ENCODE measurements around the gene SH3BGRL2.
"Not testable (repeated sequence)": the region's sequence is repeated elsewhere in the genome, so short reads cannot be mapped to it uniquely, and the experiment has no call there.

Gene SH3BGRL2

GRCh38 chr6:79647741-79648140, 16.6 kb downstream of the SH3BGRL2 start:
- DNase-seq: peak; percentile 13

GRCh38 chr6:79648328-79648727, 17.2 kb downstream of the SH3BGRL2 start:
- DNase-seq: no peak

GRCh38 chr6:79649016-79649415, 17.9 kb downstream of the SH3BGRL2 start:
- no peak for DNase-seq

DNA sequence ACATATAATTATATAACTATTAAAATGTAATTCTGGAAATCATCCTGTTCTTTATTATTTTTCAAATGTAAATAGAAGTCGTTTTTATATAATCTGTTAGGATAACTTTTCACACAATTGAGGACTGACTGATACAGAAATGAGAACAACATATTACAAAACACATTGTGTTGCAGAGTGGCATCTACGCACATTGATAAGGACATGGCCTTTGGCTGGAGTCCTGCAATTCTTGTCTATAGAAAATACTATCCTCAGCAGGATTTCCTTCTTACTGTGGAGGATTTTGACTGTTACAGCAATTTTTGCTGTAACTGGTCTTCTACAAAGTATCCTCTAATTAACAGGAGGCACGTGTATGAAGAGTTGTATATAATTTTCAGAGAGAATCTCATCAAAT, 19.8 kb downstream of the SH3BGRL2 start:
- DNase-seq: no peak

GRCh38 chr6:79656134-79656533, 25.0 kb downstream of the SH3BGRL2 start:
- no peak for DNase-seq

- DNase-seq: no peak
Measured at GRCh38 chr6:79657238-79657637, 26.1 kb downstream of the SH3BGRL2 start.

- not testable (repeated sequence) for DNase-seq
Measured at GRCh38 chr6:79663655-79664054, 32.5 kb downstream of the SH3BGRL2 start.

DNA sequence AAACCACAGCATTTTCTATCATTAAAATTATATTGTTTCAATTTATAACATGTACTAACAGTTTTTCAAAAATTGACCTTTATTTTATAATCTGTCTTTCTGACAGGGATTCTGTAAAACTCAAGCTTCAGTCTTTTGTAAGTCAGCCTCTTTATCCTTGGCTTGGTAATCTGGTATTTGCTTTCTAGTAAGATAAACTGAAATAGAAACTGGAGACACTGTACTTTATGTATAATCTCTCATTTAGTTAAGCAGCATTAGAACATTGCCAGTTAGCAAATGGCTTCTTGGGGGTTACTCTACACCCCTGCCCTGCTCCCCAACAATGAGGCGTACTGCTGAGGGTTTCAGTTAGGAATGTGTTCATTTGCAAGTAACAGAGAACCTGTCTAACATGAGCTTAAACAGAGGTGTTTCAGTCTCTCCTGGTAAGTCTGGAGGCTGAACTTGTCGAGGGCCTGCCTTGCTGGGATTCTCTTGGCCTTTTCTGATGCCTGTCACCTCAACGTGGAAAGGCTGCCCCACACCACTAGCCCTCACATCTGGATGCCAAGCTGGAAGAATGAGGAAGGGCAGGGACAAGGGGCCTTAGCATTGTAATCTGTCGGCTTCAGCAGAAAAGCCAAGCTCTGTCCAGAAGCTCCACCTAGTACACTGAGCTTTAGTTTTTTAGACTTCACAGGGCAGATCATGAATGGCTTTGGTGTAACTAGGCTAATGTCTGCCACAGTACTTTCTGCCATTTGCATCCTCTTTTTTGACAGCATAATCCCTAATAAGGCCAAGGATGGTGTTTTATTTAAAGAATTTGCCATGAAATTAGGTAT, 34.8 kb downstream of the SH3BGRL2 start:
- no peak for DNase-seq

DNA sequence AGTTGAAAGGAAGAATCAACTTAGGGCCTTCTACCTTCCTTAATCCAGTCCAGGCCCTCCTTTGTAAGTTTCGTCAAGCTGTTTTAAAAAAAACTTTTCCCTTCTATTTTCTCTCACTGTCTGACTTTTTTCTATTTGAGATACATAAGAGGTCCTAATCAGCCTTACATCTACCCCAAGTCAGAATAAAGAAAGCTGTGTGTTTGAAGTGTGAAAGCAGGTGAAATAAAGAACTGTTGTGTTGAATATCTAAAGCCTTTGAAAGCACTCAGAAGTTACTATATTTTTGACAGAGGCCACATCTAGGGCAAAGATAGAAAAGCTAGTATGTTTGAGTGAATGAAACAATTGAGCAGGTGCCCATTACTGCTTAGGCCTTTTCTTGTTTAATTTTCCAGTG, 35.5 kb downstream of the SH3BGRL2 start:
- DNase-seq: no peak

GRCh38 chr6:79668381-79668780, 37.3 kb downstream of the SH3BGRL2 start:
- no peak for DNase-seq

DNA sequence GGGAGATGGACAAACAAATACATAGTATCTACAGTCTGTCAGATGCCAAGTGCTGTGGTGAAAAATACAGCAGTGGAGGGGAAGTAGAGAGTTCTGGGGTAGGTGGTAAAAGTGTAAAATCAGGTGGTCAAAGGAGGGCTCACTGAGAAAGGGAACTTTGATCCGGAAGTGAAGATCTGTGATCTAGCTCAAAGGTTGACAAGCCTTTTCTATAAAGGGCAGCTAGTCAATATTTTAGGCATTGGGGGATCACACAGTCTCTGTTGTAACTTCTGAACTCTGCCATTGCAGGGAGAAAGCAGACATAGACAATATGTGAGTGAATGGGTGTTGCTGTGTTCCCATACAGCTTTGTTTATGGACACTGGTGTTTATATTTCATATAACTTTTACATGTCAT, 38.6 kb downstream of the SH3BGRL2 start:
- DNase-seq: no peak

DNA sequence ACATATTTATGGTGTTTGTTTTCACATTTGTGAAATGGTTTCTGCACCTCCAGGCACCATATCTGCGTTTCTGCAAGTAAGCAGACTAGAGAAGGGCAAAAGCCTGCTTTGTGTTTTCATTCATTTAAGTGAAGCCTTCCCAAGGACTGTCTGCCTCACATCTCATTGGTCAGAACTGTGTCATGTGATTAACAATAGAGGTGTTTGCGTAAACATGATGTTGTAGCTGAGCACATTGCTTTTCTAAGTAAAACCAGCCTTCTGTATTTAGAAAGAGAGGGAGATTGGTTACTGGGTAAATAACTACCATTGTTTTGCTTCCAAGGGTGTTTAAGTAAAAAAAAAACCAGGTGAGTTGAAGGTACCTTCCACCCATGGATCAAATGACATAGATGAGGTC, 39.7 kb downstream of the SH3BGRL2 start:
- DNase-seq: no peak

GRCh38 chr6:79671600-79672266, 40.6 kb downstream of the SH3BGRL2 start:
- no peak for DNase-seq

- no peak for DNase-seq
Measured at GRCh38 chr6:79672631-79673111, 41.5 kb downstream of the SH3BGRL2 start.

DNA sequence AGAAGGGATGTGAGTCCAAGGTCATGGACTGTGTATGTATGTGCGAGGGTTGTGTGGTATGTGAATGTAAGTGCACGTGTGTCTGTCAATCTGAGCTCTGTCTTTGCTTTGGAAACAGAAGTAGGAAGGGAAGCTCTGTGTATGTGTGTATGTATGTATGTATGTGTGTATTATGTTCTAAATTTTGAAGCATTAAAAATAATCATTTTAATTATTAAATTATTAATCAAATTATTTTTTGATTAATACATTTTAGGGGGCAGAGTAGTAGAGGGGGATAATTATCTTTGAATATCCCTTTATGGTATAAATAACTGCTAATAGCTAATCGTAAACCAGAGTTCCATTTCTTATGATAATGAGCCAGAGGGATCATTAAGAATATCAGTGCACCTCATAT, 42.8 kb downstream of the SH3BGRL2 start:
- no peak for DNase-seq

GRCh38 chr6:79676785-79677736, 45.9 kb downstream of the SH3BGRL2 start:
- DNase-seq: no peak

- DNase-seq: not testable (repeated sequence)
Measured at GRCh38 chr6:79682682-79683081, 51.6 kb downstream of the SH3BGRL2 start.

DNA sequence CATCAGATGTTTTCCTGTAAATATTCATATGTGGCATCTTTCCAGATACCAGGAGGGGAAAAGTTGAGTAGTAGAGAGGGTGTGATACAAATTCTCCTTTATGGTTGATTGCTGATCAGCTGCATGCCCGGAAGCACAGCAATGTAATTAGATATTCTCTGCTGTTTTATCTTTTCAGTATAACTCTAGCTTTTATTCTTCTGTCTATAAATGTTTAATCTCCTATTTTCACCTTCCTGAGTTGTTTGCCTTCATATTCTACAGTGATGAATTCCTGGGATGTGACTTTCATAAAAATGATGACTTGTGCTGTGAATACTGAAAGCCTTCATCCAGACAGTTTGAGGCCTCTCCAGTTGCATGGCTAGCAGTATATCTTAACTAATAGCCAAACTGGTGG, 53.7 kb downstream of the SH3BGRL2 start:
- DNase-seq: no peak

DNA sequence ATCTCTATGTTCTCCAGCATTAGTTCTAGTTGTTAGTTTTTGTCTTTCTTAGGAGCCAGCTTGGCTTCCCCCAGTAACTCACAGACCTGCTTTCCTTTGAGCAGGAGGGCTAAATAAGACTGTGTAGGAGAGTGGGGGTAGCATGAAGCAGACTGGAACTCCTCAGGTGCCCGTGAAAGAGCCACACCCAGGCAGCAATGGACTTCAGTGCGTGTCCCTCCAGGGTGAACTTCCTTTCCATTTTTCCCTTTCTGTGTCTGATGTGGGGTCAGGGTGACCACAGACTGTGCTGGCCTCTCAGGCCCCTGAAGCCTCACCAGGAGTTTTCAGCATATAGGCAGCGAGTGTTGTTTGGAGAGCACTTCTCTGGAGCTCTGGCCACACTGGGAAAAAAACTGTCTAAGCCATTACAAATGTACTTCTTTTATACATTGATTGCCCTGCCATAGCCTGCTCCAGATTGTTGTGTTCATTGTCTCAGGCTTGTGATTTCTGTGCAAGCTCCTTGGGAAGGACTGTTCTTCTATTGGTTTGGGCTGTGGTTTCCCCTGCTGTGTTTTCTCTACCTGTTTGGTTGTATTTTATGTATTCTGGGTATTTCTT, 55.7 kb downstream of the SH3BGRL2 start:
- no peak for DNase-seq

- no peak for DNase-seq
Measured at GRCh38 chr6:79687759-79688158, 56.6 kb downstream of the SH3BGRL2 start.

- no peak for DNase-seq
Measured at GRCh38 chr6:79694156-79694555, 63.0 kb downstream of the SH3BGRL2 start.
